ENCODE data around the gene SLC25A47.

Gene SLC25A47

GRCh38 chr14:100361626-100362025, 38.5 kb downstream of the SLC25A47 start:
- intact Hi-C loops (cut with DNase I): no loop called here

GRCh38 chr14:100362311-100362927, 39.3 kb downstream of the SLC25A47 start:
- no peak for DNase-seq
- intact Hi-C loops (cut with DNase I): no loop called here

More at GRCh38 chr14:100361626-100362025, 38.5 kb downstream of the SLC25A47 start:
- no peak for DNase-seq

GRCh38 chr14:100363053-100363452, 39.9 kb downstream of the SLC25A47 start:
- DNase-seq: no peak
- intact Hi-C loops (cut with DNase I): no loop called here

DNA sequence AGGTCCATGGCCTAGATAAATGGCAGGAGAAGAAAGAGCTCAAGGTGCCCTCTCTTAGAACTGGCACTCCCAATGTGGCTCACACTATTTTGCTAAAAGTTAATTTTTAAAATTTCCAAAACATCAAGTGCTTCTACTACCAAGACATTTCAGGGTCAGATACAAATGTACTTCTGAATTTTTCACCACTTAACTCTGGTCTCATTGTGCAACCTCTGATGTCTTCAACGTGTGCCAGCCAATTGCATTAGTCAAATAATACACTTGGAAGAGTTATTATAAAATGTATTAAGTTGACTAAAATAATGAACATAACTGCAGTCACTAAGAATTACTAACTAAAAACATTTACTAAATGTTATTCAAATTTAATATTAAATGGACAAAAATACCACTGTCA, 41.3 kb downstream of the SLC25A47 start:
- intact Hi-C loops (cut with DNase I): no loop called here

GRCh38 chr14:100365741-100366140, 42.6 kb downstream of the SLC25A47 start:
- DNase-seq: no peak
- intact Hi-C loops (cut with DNase I): no loop called here

More for the DNA sequence above, 41.3 kb downstream of the SLC25A47 start:
- no peak for DNase-seq

- intact Hi-C loops (cut with DNase I): no loop called here
- no peak for DNase-seq
These were observed 45.9 kb downstream of the SLC25A47 start for GRCh38 chr14:100369019-100369418.

DNA sequence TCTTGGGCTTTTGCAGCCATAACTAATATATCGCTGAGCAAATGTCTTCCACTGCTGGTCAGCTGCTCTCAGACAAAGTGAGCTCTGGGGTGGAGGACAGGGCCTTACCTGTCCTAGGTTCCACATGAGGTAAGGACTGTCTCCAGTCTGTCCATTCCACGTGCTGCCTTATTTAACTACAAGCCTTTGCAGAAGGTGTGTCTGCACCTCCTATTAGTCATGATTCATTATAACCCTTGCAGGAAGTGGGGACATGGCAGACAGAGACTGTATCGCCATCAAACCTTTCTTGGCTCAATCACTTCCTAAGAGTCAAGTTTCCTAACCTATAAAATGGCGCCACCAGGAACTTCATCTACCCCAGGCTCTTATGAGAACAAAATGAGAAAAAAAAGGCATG, 46.9 kb downstream of the SLC25A47 start:
- intact Hi-C loops (cut with DNase I): no loop called here
- no peak for DNase-seq

GRCh38 chr14:100371773-100372172, 48.6 kb downstream of the SLC25A47 start:
- intact Hi-C loops (cut with DNase I): no loop called here
- DNase-seq: no peak

DNA sequence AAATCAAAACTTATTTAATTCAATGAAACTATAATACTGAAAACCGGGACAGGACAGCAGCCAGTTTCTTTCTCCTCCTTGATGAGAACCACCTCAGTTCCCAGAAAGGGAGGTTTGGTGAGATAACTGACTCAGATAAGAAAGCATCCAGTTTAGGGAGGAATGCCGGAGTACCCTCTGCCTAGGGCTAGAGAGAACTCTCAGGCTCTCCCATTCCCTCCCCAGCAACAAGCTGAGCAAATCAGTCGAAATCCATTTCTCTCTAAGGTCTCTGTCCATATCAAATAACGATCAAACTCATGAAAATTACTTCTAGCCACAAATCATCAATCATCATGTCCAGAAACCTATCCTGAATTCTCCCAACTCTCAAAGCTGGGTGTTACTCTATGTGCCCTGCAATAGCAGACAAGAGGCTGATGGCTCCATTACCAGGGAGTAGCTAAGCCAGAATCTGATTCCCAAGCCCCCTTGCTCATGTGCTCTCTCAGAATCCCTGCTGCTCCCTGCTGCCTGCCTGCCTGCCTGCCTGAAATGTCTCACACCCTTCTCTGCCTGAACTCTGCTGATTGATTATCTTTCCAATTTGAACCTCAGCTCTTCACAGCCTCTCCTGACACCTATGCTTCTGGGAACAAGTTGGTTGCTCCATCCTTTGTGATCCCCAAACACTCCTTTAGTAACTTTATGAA, 49.4 kb downstream of the SLC25A47 start:
- intact Hi-C loops (cut with DNase I): no loop called here

DNA sequence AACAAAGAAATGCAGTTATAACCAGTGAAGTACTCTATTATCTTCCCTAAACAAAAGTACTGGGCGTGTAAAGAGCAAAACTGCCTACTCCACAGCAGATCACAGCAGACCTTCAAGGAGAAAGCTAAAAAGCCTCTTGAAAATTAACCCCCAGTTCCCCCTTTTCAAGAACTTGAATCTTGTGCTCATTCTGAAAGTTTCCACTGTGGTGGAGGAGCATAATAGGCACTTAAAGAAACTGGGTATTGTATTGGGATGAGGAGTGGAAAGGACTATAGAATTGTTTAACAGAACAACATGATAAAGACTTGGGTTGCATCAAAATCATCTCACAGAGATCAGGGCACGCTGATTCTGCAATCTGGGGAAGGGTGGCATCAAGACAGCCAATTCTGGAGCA, 51.1 kb downstream of the SLC25A47 start:
- no peak for DNase-seq
- intact Hi-C loops (cut with DNase I): no loop called here

More for the DNA sequence above, 49.4 kb downstream of the SLC25A47 start:
- no peak for DNase-seq

DNA sequence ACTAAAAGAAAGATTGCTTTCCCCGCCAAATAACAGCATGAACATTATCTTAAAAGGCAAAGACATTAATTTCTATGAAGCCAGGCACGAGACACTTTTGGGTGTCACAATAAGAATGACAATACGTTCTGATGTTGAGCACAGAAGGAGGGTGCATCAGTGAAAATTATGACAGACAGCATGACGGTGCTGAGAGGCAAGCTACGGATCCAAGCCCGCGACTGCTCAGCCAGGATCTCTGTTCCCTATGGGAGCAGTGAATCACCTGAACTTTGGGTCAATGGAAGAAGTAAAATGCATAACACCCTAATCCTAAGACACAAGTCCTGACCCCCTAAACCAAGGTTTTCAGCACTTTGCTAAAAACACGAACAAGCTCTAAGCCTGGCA, 51.7 kb downstream of the SLC25A47 start:
- intact Hi-C loops (cut with DNase I): no loop called here
- DNase-seq: no peak

GRCh38 chr14:100375266-100375962, 52.3 kb downstream of the SLC25A47 start:
- intact Hi-C loops (cut with DNase I): no loop called here
- DNase-seq: peak in 20 of 42 donors; percentile 14 to 81 (median 52)

DNA sequence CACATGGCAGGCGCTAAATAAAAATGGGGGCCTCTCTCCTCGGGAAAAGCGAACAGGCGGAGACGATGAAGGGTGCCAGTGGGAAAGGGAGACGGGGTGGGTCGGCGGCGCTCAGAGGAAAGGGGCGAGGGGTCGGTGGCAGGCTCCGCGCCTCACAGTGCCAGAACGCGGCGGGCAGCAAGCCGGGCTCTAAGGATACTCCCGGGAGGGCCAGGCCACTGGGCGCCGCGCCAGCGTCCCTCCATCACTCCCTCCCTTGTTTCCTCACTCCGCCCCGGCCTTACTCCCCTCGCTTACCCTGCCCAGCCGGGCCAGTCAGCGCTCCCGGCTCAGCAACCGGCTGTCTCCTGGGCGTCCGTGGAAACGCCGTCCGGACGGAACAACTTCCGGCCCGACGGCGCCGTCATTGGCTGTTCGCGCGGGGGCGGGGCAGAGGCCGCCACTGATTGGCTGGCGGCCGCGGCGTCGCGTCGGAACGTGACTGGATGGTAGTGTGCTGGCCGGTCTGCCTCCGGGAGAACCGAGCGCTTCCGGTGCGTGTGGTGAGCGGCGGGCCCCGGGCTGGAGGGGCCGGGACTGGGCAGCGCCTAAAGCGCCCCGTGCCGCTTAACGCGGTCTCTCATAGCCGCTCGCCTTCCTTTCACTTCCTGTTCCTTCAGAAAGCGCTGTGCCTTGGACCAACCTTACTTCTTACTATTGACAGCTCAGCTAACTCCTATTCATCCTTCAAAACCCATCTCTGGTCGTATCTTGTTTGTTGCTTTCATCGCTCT, 53.0 kb downstream of the SLC25A47 start, which contains the start of gene WDR25:
WDR25 (plus strand) TSS at position 523 of the 773 bp plus-strand sequence.
- peak; percentile 72 to 97 (median 92) for DNase-seq
- intact Hi-C loops (cut with DNase I): loop anchor here (2.0 kb wide), 1 partner anchor 137 kb away; the partner anchor contains the start of gene YY1

- intact Hi-C loops (cut with DNase I): loop anchor here (2.0 kb wide), 1 partner anchor 138 kb away; the partner anchor contains the start of gene YY1
- DNase-seq: no peak
These were observed 53.6 kb downstream of the SLC25A47 start for GRCh38 chr14:100376751-100377171.

All from head of caudate nucleus (tissue), 42 donors.